GM21717 (cell line): ENCODE measurements around the gene TFDP1.

ENCODE experiments used
- ATAC-seq: cut with Tn5 transposase; IDR thresholded peaks from one replicate; pipeline ENCODE4 v1.9.1; 2021; ENCODE audit warnings: mild to moderate bottlenecking, moderate library complexity; ENCODE audit not compliant: unreplicated experiment

TFDP1 gene

DNA sequence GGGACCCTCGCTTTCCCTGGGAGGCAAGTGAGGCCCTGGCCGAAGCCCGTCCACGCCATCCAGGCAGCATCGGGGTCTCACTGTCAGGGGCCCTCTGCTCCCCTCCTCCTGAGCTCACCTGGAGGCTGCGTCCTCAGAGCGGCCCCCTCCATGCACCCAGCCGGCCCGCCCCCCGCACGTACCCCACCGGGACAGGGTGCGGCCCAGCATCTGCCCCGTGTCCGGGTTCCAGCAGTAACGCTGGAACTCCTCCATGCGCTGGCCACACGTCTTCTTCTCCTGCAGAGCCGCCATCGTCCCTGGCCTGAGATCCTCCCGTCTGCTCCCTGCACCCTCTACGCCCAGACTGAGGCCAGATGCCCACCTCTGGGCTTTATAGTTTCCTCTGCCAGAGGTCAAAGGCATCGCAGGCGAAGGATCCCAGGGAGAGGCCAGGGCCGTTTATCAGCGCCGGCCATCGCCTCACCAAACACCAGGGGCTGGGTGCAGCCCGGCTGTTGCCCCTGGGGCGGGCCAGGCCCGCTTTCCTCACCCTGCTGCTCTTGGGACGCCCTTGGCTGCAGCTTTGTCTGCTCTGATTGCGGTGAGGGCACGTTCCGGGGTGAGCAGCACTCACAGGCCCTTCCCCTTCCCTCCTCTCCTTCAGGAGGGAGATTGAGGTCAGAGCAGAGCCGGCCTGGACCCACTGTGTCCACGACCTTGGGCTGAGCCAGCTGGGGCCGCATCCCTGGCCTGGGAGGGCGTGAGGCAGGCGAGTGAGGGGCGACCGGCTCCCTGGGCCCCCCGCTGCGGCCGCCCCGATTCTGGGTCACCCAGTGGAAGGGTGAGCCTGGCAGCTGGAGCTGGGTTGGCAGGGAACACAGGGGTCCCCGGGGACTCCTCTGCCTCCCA is 73.5 kb downstream of the TFDP1 start, which contains the start of gene ATP4B:
Gene ATP4B (minus strand): TSS at position 348 of the 891 bp plus-strand sequence. CDS start 54 bp downstream, at position 294.
- no peak for ATAC-seq

DNA sequence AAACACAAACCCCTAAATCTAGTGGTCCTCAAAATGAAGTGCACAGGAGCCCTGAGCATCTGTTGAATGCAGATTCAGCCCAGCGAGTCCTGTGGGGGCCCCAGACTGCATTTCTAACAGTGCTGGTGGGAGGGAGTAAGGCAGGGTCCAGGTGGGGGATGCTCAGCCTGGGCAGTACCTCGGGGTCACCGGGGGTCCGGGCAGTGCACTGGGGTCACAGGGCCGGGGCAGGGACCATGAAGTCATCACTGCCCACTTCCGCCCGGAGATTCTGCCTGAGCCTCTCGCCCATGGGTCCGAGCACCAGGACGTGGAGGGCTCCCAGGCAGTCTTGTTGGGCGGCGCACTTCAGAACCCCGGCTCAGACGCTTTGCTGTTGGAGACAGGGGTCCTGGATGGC is 74.3 kb downstream of the TFDP1 start:
- ATAC-seq, result no peak

GRCh38 chr13:113659337-113659736 is 74.8 kb downstream of the TFDP1 start:
- ATAC-seq, result no peak

DNA sequence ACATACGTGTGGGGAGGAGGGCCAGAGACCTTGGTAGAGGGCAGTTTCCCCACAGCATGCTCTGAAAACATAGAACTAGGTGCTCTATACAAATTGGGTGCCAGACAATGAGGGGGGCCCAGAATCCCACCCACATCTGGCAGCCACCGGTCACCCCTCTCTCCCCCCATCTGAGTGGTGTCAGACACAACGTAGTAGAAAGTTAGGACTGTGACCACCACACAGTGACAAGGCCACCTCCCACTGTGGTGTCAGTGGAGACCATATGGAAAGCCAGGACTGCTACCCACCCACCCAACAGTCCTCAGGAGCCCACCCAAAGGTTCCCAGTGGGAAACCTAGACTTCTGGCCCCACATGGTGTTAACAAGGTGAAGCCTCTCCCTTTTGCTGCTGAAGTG is 75.5 kb downstream of the TFDP1 start:
- no peak for ATAC-seq

- no peak for ATAC-seq
Observed at GRCh38 chr13:113661509-113661908, 77.0 kb downstream of the TFDP1 start.

GRCh38 chr13:113663934-113664333 is 79.4 kb downstream of the TFDP1 start:
- ATAC-seq, result no peak

GRCh38 chr13:113664751-113665596 is 80.4 kb downstream of the TFDP1 start:
- no peak for ATAC-seq

- no peak for ATAC-seq
Observed at GRCh38 chr13:113665597-113666328, 81.2 kb downstream of the TFDP1 start.

GRCh38 chr13:113666329-113666670 is 81.7 kb downstream of the TFDP1 start:
- no peak for ATAC-seq

DNA sequence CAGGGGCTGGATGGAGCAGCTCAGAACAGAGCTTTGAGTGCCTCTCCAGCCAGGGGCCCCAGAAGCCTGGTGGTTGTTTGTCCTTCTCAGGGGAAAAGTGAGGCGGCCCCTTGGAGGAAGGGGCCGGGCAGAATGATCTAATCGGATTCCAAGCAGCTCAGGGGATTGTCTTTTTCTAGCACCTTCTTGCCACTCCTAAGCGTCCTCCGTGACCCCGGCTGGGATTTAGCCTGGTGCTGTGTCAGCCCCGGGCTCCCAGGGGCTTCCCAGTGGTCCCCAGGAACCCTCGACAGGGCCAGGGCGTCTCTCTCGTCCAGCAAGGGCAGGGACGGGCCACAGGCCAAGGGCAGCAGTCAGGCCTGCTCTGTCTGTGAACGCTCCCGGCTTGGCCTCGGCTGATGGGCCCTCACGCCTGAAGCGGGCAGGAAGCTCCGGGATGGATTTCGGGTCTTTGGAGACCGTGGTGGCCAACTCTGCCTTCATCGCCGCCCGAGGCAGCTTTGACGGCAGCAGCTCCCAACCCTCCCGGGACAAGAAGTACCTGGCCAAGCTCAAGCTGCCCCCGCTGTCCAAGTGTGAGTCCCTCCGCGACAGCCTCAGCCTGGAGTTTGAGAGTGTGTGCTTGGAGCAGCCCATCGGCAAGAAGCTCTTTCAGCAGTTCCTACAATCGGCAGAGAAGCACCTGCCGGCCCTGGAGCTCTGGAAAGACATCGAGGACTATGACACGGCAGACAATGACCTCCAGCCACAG is 82.6 kb downstream of the TFDP1 start, which contains the start of gene GRK1:
Gene GRK1 (plus strand): TSS at position 269 of the 751 bp plus-strand sequence. CDS start 168 bp downstream, at position 437.
- ATAC-seq, result no peak

GRCh38 chr13:113667771-113668490 is 83.4 kb downstream of the TFDP1 start:
- ATAC-seq, result no peak

DNA sequence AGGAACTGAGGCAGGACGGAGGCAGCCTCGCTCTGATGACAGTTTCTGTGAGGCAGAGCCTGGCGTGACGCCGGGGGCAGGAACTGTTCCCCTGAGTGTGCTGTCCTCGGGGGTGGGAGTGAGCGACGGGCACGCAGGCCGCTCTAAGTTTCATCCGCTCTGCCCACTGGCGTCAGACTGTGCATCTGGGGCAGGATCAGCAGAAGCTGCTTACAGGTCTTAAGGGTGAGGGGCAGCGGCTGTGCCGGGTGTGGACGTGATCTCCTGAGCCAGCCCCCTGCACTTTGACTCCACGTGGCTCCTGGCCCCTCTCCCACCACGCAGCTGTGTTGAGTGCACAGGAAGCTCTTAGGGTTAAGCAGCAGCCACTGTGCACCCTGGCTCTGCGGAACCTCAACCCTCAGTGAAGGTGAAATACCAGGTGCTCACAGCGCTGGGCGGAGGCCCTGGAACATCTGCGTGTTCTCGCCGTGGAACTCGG is 84.0 kb downstream of the TFDP1 start:
- ATAC-seq, result no peak

- no peak for ATAC-seq
Observed at GRCh38 chr13:113669231-113669754, 84.7 kb downstream of the TFDP1 start.

GRCh38 chr13:113669755-113670341 is 85.3 kb downstream of the TFDP1 start:
- no peak for ATAC-seq

GRCh38 chr13:113670541-113670940 is 86.0 kb downstream of the TFDP1 start:
- ATAC-seq, result no peak

GRCh38 chr13:113671066-113672001 is 86.8 kb downstream of the TFDP1 start:
- ATAC-seq, result no peak

- ATAC-seq, result no peak
Observed at GRCh38 chr13:113672002-113672651, 87.6 kb downstream of the TFDP1 start.
